HG03280 (cell line): Measurements from ENCODE around the gene CDC42BPA.
"Not testable (repeated sequence)": the region's sequence is repeated elsewhere in the genome, so short reads cannot be mapped to it uniquely, and the experiment has no call there.

Experiments
- ATAC-seq: cut with Tn5 transposase; IDR thresholded peaks from one replicate; pipeline ENCODE4 v1.9.1; 2021; ENCODE audit warnings: mild to moderate bottlenecking, moderate library complexity; ENCODE audit not compliant: unreplicated experiment

CDC42BPA gene

GRCh38 chr1:227140376-227140775, 177.9 kb downstream of the CDC42BPA start:
- ATAC-seq = no peak

- ATAC-seq = no peak
Observed at GRCh38 chr1:227136210-227136820, 182.0 kb downstream of the CDC42BPA start.

DNA sequence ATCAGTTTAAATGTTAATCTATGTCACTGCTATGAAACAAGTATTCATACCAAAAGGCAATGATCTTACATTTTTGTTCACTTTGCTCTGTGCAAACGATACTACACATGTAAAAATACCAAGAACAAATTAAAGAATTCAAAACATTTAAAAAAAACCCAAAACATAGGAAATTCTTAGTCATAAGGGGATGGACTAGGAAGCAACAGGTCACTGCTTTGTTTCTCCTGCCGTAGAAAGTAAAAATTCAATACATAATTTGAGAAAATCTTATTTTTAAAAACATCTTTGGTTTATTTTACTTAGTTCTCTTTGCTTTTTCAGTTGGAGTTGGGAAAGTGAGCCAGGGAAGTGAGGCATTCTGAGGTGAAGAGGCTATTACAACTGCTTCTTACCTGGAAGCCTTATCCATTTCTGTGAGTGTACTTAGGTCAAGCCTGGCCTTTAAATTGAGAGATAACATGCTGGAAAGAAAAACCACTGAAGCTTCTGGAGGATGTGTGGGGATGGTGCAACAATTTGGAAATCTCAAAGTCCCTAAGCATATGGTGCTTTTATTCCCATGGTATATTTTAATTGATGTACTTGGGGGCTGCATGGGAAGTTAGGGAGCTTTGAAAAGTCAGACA, 183.5 kb downstream of the CDC42BPA start:
- ATAC-seq = no peak

GRCh38 chr1:227132695-227133094, 185.6 kb downstream of the CDC42BPA start:
- ATAC-seq = not testable (repeated sequence)

DNA sequence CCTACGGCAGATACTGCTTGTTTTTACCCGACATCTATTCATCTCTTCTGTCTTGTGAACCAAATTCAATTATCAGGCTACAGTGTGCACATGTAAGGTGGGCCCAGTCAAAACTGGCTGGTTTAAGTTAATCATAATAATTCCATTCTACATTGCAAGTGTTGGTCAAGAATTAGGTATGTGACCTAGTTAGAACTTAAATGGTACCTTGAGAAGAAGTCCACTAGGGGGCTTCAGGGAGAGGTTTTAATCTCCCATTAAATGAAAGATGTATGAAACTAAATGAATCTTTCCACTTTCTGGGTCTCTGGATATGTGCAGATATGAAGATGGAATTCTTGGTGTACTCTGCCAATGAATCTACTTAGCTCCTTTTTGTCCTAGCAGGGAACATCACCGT, 187.1 kb downstream of the CDC42BPA start:
- ATAC-seq = no peak

DNA sequence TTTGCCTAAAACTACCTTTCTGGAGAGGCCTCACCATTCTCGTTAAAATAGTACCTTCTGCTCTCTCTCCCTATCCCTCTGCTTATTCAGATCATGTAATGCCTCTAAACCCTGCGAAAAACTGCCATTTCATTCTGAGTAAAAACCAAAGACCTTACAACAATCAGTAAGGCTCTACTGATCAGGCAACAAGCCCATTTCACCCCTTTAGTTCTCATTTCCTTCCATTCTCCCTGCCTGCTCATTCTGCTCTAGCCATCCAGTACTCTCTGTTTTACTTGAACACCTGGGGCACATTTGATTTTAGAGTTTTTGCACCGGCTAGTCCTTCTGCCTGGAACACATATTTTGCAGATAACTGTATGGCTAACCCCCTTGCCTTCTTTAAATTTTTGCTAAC, 190.4 kb downstream of the CDC42BPA start:
- no peak for ATAC-seq

DNA sequence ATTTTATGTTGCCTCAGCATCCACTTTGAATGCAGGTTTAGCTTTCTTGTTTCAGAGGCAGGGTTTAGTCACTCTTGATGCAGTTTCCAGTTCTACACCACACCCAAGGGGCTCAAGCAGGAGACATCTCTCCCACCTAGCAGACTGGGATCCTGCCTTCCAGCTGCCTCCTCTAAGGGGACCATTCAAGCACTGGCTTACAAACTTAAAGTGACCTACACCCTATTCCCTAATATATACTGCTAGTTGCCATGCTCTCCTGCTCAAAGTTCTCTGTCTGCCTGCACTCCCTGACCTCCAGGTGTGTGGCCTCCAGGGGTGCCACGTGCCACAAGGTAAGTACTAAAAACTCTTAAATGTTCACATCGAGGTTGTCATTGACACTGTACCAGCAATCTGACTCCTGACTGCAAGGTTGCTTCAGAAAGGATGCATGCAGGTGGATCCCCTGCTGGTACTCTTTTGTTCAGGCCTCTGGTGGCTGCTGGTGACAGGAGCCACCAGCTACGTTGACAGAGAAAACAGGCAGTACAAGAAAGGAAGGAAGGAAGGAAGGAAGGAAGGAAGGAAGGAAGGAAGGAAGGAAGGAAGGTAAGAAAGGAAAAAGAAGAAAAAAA, 192.3 kb downstream of the CDC42BPA start:
- ATAC-seq = no peak

DNA sequence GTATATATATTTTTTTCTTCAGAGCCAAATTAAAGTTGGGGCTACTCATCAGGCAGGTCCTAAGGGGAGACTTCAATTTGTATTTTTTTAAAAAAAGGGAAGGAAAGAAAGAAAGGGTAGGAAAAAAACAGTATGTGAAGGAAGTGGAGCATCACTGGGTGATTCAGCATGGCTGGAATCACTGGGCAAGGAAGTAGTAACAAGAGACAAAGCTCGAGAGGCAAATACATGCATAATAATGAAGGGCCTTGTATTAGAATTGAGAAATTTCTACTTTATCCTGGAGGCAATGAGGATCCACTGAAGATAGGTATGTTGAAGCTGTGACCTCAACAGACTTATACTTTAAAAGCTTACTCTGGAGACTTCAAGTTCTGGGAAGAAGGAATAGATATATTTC, 193.8 kb downstream of the CDC42BPA start:
- ATAC-seq = no peak

GRCh38 chr1:227120826-227121225, 197.5 kb downstream of the CDC42BPA start:
- no peak for ATAC-seq

DNA sequence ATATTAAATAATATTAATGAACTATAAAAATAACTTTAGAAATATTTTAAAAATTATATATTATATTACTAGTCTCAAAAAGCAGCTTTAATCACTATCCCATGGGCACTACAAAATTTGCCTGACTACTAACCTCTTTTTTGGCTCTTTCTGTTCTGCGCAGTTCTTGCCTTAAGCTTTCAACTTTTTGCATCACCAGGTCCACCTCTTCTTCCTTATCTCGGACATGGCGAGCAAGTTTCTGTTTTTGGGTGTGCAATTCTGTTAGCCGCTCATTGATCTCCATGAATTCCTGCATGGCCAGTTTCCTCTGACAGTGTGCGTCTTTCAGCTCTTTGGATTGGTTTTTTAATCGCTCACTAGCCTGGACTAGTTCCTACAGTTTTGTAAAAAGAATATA, 205.8 kb downstream of the CDC42BPA start:
- no peak for ATAC-seq

- no peak for ATAC-seq
Observed at GRCh38 chr1:227111782-227112181, 206.5 kb downstream of the CDC42BPA start.

- not testable (repeated sequence) for ATAC-seq
Observed at GRCh38 chr1:227105291-227105690, 213.0 kb downstream of the CDC42BPA start.

GRCh38 chr1:227102056-227102455, 216.2 kb downstream of the CDC42BPA start:
- no peak for ATAC-seq

DNA sequence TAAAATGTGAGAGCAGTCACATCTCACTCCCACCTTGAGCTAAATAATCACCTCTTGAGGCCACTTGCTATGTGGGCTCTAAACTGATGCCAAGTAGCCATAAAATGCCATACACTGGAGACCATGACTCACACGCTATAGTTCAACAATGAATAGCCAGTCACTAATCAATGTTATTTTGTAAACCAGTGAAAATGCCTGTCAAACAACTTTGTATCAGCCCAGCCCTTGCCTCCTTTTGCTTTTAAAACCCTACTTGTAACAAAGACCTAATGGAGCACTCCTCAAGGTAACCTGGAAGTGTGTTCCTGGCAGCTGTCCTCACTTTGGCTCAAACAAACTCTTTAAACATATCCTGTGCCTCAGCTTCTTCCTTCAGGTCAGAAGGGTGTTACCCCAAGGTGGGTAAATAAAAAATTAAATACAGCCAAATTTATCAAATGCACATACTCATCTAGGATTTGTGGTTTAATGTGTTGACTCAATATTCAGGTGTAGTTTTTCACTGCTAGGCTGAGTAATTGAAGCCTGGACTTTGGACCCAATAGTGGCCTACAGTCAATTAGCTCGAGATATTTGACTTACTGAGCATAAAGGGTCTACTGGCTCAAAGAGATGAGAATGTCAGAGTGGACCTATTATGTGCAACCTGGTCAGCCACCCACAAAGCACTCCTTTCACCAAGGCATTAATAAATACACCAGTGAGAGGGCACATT, 223.9 kb downstream of the CDC42BPA start:
- ATAC-seq = no peak

- ATAC-seq = no peak
Observed at GRCh38 chr1:227093309-227093708, 225.0 kb downstream of the CDC42BPA start.

- ATAC-seq = no peak
Observed at GRCh38 chr1:227092069-227092468, 226.2 kb downstream of the CDC42BPA start.

- ATAC-seq = no peak
Observed at GRCh38 chr1:227086636-227087035, 231.7 kb downstream of the CDC42BPA start.

GRCh38 chr1:227082999-227083746, 235.1 kb downstream of the CDC42BPA start:
- no peak for ATAC-seq

DNA sequence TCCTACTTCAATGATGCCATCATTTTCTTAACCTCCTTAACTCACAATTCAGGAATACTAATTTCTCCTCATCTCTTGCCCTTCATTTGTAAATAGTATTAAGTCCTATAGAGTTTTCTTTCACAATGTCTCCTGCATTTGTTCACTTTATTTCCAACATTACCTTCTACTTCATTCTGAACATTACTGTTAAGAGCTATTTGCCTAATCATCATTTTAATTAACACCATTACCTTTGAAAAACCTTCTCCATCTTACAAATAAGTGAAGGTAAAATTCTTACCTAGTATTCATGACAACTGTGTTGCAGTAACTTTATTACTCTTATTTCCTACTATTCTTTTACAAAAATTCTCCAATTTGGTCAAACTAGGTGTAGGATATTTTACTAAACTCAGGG, 240.5 kb downstream of the CDC42BPA start:
- ATAC-seq = no peak

DNA sequence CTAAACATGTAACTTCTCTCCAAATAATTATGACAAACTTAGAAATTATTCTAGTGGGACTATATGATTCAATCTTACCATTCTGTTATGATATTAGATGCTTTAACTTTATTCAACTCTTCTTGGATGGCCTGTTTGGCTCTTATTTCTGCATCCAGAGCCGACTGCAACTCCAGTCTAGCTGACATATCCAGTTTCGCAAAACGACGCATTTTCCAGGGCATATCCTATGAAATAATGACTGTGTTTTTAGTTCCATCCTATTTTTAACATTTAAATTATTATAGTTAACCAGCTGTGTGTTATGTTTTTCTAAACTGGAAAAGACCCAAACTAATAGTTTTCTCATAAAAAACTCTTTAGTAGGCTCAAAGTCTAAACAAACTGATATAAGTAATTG, 244.5 kb downstream of the CDC42BPA start:
- ATAC-seq = no peak

DNA sequence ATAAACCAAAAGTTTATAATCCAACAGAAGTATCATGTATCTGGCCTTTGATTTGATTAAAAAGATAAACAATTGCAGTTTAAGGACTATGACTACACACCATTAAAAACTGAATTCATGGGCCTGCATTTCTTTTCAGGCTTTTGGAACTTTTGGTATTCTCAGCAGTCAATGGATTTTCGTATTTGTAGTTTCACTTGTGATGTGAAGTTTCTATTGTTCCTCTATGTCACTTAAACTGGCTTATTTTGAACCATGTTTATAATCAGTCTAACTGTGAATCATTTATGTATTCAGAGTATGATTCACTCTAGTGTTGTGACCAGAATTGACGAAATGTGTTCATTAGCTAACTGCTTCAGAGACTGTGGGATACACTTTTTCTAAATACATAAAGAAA, 245.3 kb downstream of the CDC42BPA start:
- no peak for ATAC-seq
